Neural crest cell (in vitro differentiated cells): ENCODE data around the gene FBXL22. TPM values are rescaled to one million over a fixed set of nuclear protein-coding genes. Genes with fewer than 3 reads are reported as not detected.
A peak's percentile ranks its signal among the peaks of the same experiment; 100 is the strongest.
"Not testable (repeated sequence)": the region's sequence is repeated elsewhere in the genome, so short reads cannot be mapped to it uniquely, and the experiment has no call there.

Source experiments
- DNase-seq: peaks from one replicate; pipeline ENCODE4 v3.0.0; 2021; ENCODE audit warnings: low read depth, mixed read lengths, low spot score
- H3K27ac Mint-ChIP-seq: one replicate; pipeline ENCODE4 v1.8.0; 2021; ENCODE audit warnings: mild to moderate bottlenecking, mixed read lengths; ENCODE audit not compliant: unreplicated experiment
- H3K27me3 Mint-ChIP-seq: 2 replicates; pipeline ENCODE4 v1.8.0; 2021; ENCODE audit warnings: low read depth, mild to moderate bottlenecking, mixed read lengths
- H3K36me3 Mint-ChIP-seq: 2 replicates; pipeline ENCODE4 v1.8.0; 2021; ENCODE audit warnings: low read depth, mild to moderate bottlenecking, mixed read lengths
- H3K4me1 Mint-ChIP-seq: 2 replicates; pipeline ENCODE4 v1.8.0; 2021; ENCODE audit warnings: mixed read lengths
- H3K4me3 Mint-ChIP-seq: one replicate; pipeline ENCODE4 v1.8.0; 2021; ENCODE audit warnings: mild to moderate bottlenecking, mixed read lengths
- H3K9me3 Mint-ChIP-seq: 2 replicates; pipeline ENCODE4 v1.8.0; 2021; ENCODE audit warnings: mixed read lengths
- CTCF ChIP-seq: fragments of 200-600 bp; sonication (generic); conservative IDR thresholded peaks from 2 replicates; pipeline ENCODE4 v1.5.0; 2021; ENCODE audit warnings: antibody characterized with exemption, mild to moderate bottlenecking
- total RNA-seq: library from RNA; stranded (reverse); gene quantifications from 2 replicates; pipeline ENCODE4 v1.2.1, GENCODE V29; 2021

Gene FBXL22
- total RNA-seq, 1 donor from 2014 or later: 0.93 TPM

GRCh38 chr15:63611177-63611576, 14.0 kb downstream of the FBXL22 start:
- no peak for TF ChIP-seq CTCF
- Mint-ChIP-seq H3K4me1 (peaks cover 25% of the 10 kb centered on the region), H3K4me3 (no peak overlapping the region), H3K27ac (peak overlapping the region; percentile 91), H3K9me3 (no peaks in the 10 kb centered on the region), H3K27me3 (no peaks in the 10 kb centered on the region), H3K36me3 (peaks cover 17% of the 10 kb centered on the region)
- DNase-seq: no peak

- H3K36me3 Mint-ChIP-seq: peaks cover 22% of the 10 kb centered on the region
- peak overlapping the region; percentile 30 for H3K27ac Mint-ChIP-seq
- DNase-seq: no peak
- TF ChIP-seq CTCF: no peak
- H3K4me1 Mint-ChIP-seq: peaks cover 25% of the 10 kb centered on the region
- no peak overlapping the region for H3K4me3 Mint-ChIP-seq
- H3K9me3 Mint-ChIP-seq: no peaks in the 10 kb centered on the region
- no peaks in the 10 kb centered on the region for H3K27me3 Mint-ChIP-seq
These were observed 15.1 kb downstream of the FBXL22 start for GRCh38 chr15:63612300-63612699.

- Mint-ChIP-seq H3K4me3 (no peak overlapping the region), H3K27me3 (no peaks in the 10 kb centered on the region), H3K27ac (no peak overlapping the region), H3K36me3 (peaks cover 42% of the 10 kb centered on the region), H3K9me3 (no peaks in the 10 kb centered on the region), H3K4me1 (peaks cover 8% of the 10 kb centered on the region)
- no peak for TF ChIP-seq CTCF
- no peak for DNase-seq
These were observed 18.7 kb downstream of the FBXL22 start for GRCh38 chr15:63615935-63616334.

- H3K27ac Mint-ChIP-seq, H3K4me3 Mint-ChIP-seq, H3K4me1 Mint-ChIP-seq, DNase-seq, H3K9me3 Mint-ChIP-seq, H3K27me3 Mint-ChIP-seq: not testable (repeated sequence)
- H3K36me3 Mint-ChIP-seq: peaks cover 50% of the 10 kb centered on the region
These were observed 20.0 kb downstream of the FBXL22 start for GRCh38 chr15:63617147-63617546.

- peaks cover 51% of the 10 kb centered on the region for H3K36me3 Mint-ChIP-seq
- not testable (repeated sequence) for H3K4me1 Mint-ChIP-seq, H3K4me3 Mint-ChIP-seq, H3K27ac Mint-ChIP-seq, H3K27me3 Mint-ChIP-seq, H3K9me3 Mint-ChIP-seq, DNase-seq
These were observed 20.4 kb downstream of the FBXL22 start for GRCh38 chr15:63617627-63618026.

- H3K9me3 Mint-ChIP-seq, H3K4me3 Mint-ChIP-seq, H3K27me3 Mint-ChIP-seq, DNase-seq, H3K4me1 Mint-ChIP-seq, H3K27ac Mint-ChIP-seq: not testable (repeated sequence)
- H3K36me3 Mint-ChIP-seq: peaks cover 59% of the 10 kb centered on the region
These were observed 23.6 kb downstream of the FBXL22 start for GRCh38 chr15:63620760-63621159.

- H3K4me1 Mint-ChIP-seq: peaks cover under 1% of the 10 kb centered on the region
- no peaks in the 10 kb centered on the region for H3K27me3 Mint-ChIP-seq
- H3K36me3 Mint-ChIP-seq: peaks cover 47% of the 10 kb centered on the region
- TF ChIP-seq CTCF: no peak
- no peak overlapping the region for H3K4me3 Mint-ChIP-seq
- H3K9me3 Mint-ChIP-seq: peaks cover 6% of the 10 kb centered on the region
- peak overlapping the region; percentile 5 for H3K27ac Mint-ChIP-seq
- no peak for DNase-seq
These were observed 26.2 kb downstream of the FBXL22 start for GRCh38 chr15:63623232-63623969.
